T-helper 1 cell (primary cell): ENCODE results near the gene PROS1.

Source experiments
- DNase-seq, 5 donors: peaks; one replicate each; pipeline ENCODE4 v3.0.0-alpha.2; 2012 to 2020
- total RNA-seq, 4 donors: gene quantifications; one replicate each; lab custom pipeline; 2026; lab: John Stamatoyannopoulos, UW

The PROS1 gene
- 0 to 0.80 (median 0.08) reads per million in 4 donors for total RNA-seq

GRCh38 chr3:93973131-93974126 lies at the start of gene PROS1:
Gene PROS1 (minus strand): TSS chr3:93973896. CDS start chr3:93973749, 147 bp downstream.
- DNase-seq = peak; percentile 5 to 50 (median 14)

- no peak for DNase-seq
These were observed 46.6 kb upstream of the PROS1 start for GRCh38 chr3:94020293-94020692.

GRCh38 chr3:94019659-94020058 lies 46.0 kb upstream of the PROS1 start:
- DNase-seq = no peak

- no peak for DNase-seq
These were observed 41.3 kb upstream of the PROS1 start for GRCh38 chr3:94015025-94015424.

- peak in 1 of 5 donors; percentile 18 for DNase-seq
These were observed 38.5 kb upstream of the PROS1 start for GRCh38 chr3:94012185-94012584.

- peak in 1 of 5 donors; percentile 80 for DNase-seq
These were observed 37.6 kb upstream of the PROS1 start for GRCh38 chr3:94011233-94011711.

- DNase-seq = no peak
These were observed 35.9 kb upstream of the PROS1 start for GRCh38 chr3:94009608-94010007.

GRCh38 chr3:94008253-94008652 lies 34.6 kb upstream of the PROS1 start:
- no peak for DNase-seq

- DNase-seq = peak in 1 of 5 donors; percentile 61
These were observed 30.7 kb upstream of the PROS1 start for GRCh38 chr3:94004301-94004910.

- no peak for DNase-seq
These were observed 28.3 kb upstream of the PROS1 start for GRCh38 chr3:94001827-94002495.

GRCh38 chr3:94001191-94001590 lies 27.5 kb upstream of the PROS1 start:
- DNase-seq = no peak

GRCh38 chr3:93994056-93994455 lies 20.4 kb upstream of the PROS1 start:
- no peak for DNase-seq

- no peak for DNase-seq
These were observed 18.5 kb upstream of the PROS1 start for GRCh38 chr3:93992207-93992606.

- no peak for DNase-seq
These were observed 17.9 kb upstream of the PROS1 start for GRCh38 chr3:93991631-93992030.

- DNase-seq = no peak
These were observed 15.5 kb upstream of the PROS1 start for GRCh38 chr3:93989241-93989640.

- no peak for DNase-seq
These were observed 15.1 kb upstream of the PROS1 start for GRCh38 chr3:93988764-93989163.

- DNase-seq = no peak
These were observed 14.6 kb upstream of the PROS1 start for GRCh38 chr3:93988283-93988682.

- DNase-seq = no peak
These were observed 10.9 kb upstream of the PROS1 start for GRCh38 chr3:93984618-93985017.

GRCh38 chr3:93983408-93983807 lies 9.7 kb upstream of the PROS1 start:
- no peak for DNase-seq

GRCh38 chr3:93981649-93982048 lies 8.0 kb upstream of the PROS1 start:
- DNase-seq = no peak

GRCh38 chr3:93979850-93980676 lies 6.4 kb upstream of the PROS1 start, which contains the start of gene ARL13B:
Gene ARL13B (plus strand): TSS chr3:93980155. CDS start chr3:93980424, 269 bp downstream.
- DNase-seq = peak; percentile 86 to 97 (median 92)

GRCh38 chr3:93969997-93970396 lies 3.7 kb downstream of the PROS1 start:
- DNase-seq = no peak
